Activated CD4-positive, alpha-beta T cell treated with anti-CD3 and anti-CD28 coated beads, Interleukin-2, amount 10 ng/mL, durations not matched to agents 7 days and 5 days (primary cell): Measurements from ENCODE around the gene TAS2R40. TPM values are rescaled to one million over a fixed set of nuclear protein-coding genes. Genes with fewer than 3 reads are reported as not detected.
"Not testable (repeated sequence)": the region's sequence is repeated elsewhere in the genome, so short reads cannot be mapped to it uniquely, and the experiment has no call there.

Experiments used
- CTCF ChIA-PET: fragments of 350-600 bp; sonication (Branson Sonifier 250); formaldehyde crosslinking; loops from one replicate; lab custom pipeline; 2021; ENCODE audit warnings: antibody characterized with exemption; lab: Charles Lee
- POLR2A ChIA-PET: fragments of 350-600 bp; sonication (Branson Sonifier 250); formaldehyde crosslinking; loops from one replicate; lab custom pipeline; 2021; ENCODE audit warnings: antibody characterized with exemption; lab: Charles Lee
- DNase-seq: peaks from one replicate; pipeline ENCODE4 v3.0.0-alpha.2; 2020
- H3K27ac Mint-ChIP-seq: one replicate; pipeline ENCODE4 v1.8.0; 2021; ENCODE audit warnings: mild to moderate bottlenecking, moderate library complexity, mixed read lengths
- H3K27me3 Mint-ChIP-seq: one replicate; pipeline ENCODE4 v1.8.0; 2021; ENCODE audit warnings: mixed read lengths
- H3K36me3 Mint-ChIP-seq: one replicate; pipeline ENCODE4 v1.8.0; 2021; ENCODE audit warnings: low read depth, mixed read lengths
- H3K4me1 Mint-ChIP-seq: one replicate; pipeline ENCODE4 v1.8.0; 2021; ENCODE audit warnings: mixed read lengths
- H3K4me3 Mint-ChIP-seq: one replicate; pipeline ENCODE4 v1.8.0; 2021; ENCODE audit warnings: mild to moderate bottlenecking, moderate library complexity, mixed read lengths
- H3K9me3 Mint-ChIP-seq: one replicate; pipeline ENCODE4 v1.8.0; 2021; ENCODE audit warnings: mixed read lengths
- total RNA-seq, 2 experiments: library from RNA; stranded (reverse); gene quantifications; one replicate each; pipeline ENCODE4 v1.2.3, GENCODE V29; 2021

Gene TAS2R40
- not detected for total RNA-seq

DNA sequence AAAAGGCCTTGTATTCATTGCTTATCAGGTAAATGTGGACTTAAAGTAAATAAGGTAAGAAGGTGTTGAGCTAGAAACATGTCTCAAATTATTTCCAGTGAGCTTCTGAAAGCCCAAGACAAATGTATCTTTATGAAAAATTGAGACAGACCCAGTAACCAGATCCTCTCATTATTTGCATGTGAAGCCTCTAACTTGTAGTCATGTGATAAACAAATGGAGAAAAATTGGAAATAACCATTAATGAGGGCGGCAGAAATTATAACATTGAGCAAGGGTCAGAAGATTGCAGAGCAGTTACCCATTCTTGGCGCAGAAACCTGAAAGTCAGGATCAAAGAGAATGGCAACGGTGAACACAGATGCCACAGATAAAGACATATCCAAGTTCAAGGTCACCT, at the start of gene TAS2R40:
TAS2R40 (plus strand) TSS at position 301 of the 400 bp plus-strand sequence; CDS start at position 343, 42 bp downstream.
- no peaks in the 10 kb centered on the region for H3K9me3 Mint-ChIP-seq
- H3K27ac Mint-ChIP-seq, result no peak within 1 kb of the TSS
- no peak within 1 kb of the TSS for H3K4me3 Mint-ChIP-seq
- H3K27me3 Mint-ChIP-seq, result peaks cover 33% of the 10 kb centered on the region
- no peaks in the 10 kb centered on the region for H3K4me1 Mint-ChIP-seq
- no peaks in the 10 kb centered on the region for H3K36me3 Mint-ChIP-seq
- CTCF ChIA-PET, result interaction anchor here (0.6 to 1.5 kb wide), 3 partner anchors 19 to 1114 kb away, joined by 3 to 10 read pairs (median 3); no protein-coding TSS in a partner anchor
- DNase-seq, result no peak
- POLR2A ChIA-PET, result interaction anchor here (0.7 kb wide), 1 partner anchor 47 kb away, joined by 4 read pairs; no protein-coding TSS in a partner anchor

DNA sequence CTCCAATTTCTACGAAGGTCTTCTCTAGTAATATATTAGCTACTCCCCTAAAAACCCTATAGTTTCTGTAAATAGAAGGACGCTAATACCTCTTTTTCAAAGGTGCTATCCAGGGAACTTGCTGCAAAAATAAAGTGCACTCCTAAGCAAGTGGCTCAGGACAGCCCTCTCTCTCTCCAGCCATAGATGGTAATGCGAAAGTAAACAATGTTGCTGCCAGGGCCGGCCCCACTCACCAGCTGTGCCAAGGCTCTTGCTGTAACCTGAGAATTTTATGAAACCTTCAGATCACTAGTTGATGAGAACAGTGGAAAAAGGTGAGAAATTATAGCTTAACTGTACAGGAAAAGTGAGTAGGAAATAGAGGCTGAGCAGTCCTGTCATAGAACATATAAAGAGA, 49.5 kb upstream of the TAS2R40 start:
- CTCF ChIA-PET, result no interaction called here
- DNase-seq, result no peak
- H3K36me3 Mint-ChIP-seq, result no peaks in the 10 kb centered on the region

DNA sequence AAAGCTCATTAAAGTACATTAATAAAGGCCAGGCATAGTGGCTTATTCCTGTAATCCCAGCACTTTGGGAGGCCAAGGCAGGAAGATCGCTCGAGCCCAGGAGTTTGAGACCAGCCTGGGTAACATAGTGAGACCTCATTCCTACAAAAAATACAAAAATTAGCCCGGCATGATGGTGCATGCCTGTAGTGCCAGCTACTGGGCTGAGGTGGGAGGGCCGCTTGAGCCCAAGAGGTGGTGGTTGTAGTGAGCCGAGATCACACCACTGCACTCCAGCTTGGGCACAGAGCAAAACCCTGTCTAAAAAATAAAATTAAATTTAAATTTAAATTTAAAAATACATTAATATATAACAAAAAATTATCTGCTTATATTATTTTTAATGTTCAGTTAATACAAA, 45.7 kb upstream of the TAS2R40 start:
- Mint-ChIP-seq H3K9me3 (peaks cover 9% of the 10 kb centered on the region), H3K27ac (no peak overlapping the region), H3K4me3 (no peak overlapping the region), H3K36me3 (no peaks in the 10 kb centered on the region), H3K27me3 (peaks cover 5% of the 10 kb centered on the region), H3K4me1 (no peaks in the 10 kb centered on the region)
- ChIA-PET POLR2A (no interaction called here), CTCF (no interaction called here)
- no peak for DNase-seq

More for the DNA sequence above, 49.5 kb upstream of the TAS2R40 start:
- no peak overlapping the region for H3K27ac Mint-ChIP-seq
- H3K27me3 Mint-ChIP-seq, result peaks cover 5% of the 10 kb centered on the region
- H3K4me1 Mint-ChIP-seq, result no peaks in the 10 kb centered on the region
- H3K9me3 Mint-ChIP-seq, result peaks cover 4% of the 10 kb centered on the region
- POLR2A ChIA-PET, result no interaction called here
- H3K4me3 Mint-ChIP-seq, result no peak overlapping the region

DNA sequence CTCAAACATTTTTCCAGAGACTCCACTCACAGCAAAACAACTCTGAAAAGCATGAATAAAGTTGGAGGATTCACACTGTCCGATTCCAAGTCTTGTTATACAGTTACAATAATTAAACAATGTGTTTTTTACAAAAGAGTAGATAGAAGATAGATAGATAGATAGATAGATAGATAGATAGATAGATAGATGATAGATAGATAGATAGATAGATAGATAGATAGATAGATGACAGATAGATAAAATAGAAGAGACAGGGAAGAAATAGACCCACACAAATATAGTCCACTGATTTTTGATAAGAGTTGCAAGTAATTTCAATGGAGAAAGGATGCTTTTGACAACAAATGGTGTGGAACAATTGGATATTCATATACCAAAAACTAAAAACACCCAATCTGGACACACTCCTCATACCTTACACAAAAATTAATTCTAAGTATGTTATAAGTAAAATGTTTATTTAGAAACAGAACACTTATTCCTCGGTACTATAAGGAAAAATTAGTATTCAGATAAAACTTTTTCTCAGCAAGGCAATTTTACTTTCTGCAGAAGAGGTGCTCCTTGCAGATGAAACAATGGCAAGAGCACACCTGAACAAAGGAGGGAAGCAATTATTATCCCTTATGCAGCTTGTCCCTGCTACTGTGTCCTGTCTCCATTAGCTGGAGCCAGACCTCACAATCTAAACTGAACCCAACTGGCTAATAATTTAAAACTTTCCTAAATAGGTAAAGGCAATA, 44.3 kb upstream of the TAS2R40 start:
- ChIA-PET POLR2A (no interaction called here), CTCF (no interaction called here)
- H3K9me3 Mint-ChIP-seq, result peaks cover 9% of the 10 kb centered on the region
- no peak overlapping the region for H3K27ac Mint-ChIP-seq
- no peak overlapping the region for H3K4me3 Mint-ChIP-seq
- no peak for DNase-seq
- no peaks in the 10 kb centered on the region for H3K4me1 Mint-ChIP-seq
- no peaks in the 10 kb centered on the region for H3K36me3 Mint-ChIP-seq
- H3K27me3 Mint-ChIP-seq, result peaks cover 5% of the 10 kb centered on the region

DNA sequence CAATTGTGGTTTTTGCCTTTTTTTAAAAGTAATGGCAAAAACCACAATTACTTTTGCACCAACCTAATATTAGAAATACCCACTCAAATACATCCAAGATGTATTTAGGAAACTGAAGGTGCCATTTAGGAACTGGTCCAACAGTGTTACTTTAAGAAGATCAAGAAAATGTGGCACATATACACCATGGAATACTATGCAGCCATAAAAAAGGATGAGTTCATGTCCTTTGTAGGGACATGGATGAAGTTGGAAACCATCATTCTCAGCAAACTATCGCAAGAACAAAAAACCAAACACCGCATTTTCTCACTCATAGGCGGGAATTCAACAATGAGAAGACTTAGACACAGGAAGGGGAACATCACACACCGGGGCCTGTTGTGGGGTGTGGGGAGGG, 41.1 kb upstream of the TAS2R40 start:
- H3K36me3 Mint-ChIP-seq, H3K4me1 Mint-ChIP-seq, H3K4me3 Mint-ChIP-seq, DNase-seq, H3K9me3 Mint-ChIP-seq, H3K27ac Mint-ChIP-seq, CTCF ChIA-PET, POLR2A ChIA-PET: not testable (repeated sequence)
- peaks cover 12% of the 10 kb centered on the region for H3K27me3 Mint-ChIP-seq

DNA sequence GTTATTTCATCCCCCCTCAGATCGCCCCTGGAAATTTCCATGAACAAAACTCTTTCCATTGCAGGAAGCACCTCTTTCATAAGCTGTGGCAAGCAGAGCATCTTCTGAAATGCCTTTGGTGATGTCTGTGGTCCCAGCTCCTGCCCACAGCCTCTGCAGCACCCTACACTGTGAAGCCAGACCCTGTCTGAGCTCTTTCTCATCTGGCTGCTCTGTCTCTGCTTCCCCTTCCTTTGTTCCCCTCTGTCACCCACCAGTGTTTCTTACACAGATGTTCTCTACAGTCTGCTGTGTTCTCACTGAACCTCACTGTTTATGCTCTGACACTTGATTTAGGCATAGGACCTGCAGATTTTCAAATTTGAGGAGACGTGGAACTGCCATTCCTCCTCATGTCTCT, 40.5 kb upstream of the TAS2R40 start:
- Mint-ChIP-seq H3K4me3 (no peak overlapping the region), H3K27me3 (peaks cover 15% of the 10 kb centered on the region), H3K36me3 (no peaks in the 10 kb centered on the region), H3K9me3 (peaks cover 7% of the 10 kb centered on the region), H3K27ac (no peak overlapping the region), H3K4me1 (no peaks in the 10 kb centered on the region)
- POLR2A ChIA-PET, result no interaction called here
- CTCF ChIA-PET, result no interaction called here
- DNase-seq, result no peak

DNA sequence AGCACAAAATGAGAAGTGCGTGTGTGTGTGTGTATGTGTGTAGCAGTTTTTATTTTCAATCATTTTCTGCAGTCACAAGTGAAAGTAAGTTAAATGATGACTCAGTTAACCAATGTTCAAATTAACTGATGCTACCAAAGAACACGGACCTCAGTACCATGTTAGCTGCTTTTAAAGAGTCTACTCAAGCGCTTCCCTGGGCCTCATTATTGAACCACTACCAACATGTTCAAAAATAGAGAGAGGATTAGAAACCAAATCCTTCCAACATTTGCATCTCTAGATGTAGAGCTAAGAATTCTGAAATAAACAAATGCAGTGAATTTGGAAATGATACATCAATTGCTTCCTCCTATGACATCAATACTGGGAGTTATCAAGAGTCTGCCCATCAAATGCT, 38.8 kb upstream of the TAS2R40 start, which contains the start of gene TAS2R39:
TAS2R39 (plus strand) TSS at position 396 of the 400 bp plus-strand sequence; CDS start at position 396, 0 bp downstream.
- Mint-ChIP-seq H3K27ac (no peak within 1 kb of the TSS), H3K4me1 (no peaks in the 10 kb centered on the region), H3K9me3 (peaks cover 1% of the 10 kb centered on the region), H3K27me3 (peaks cover 15% of the 10 kb centered on the region), H3K4me3 (no peak within 1 kb of the TSS), H3K36me3 (no peaks in the 10 kb centered on the region)
- DNase-seq, result no peak
- ChIA-PET CTCF (interaction anchor here (1.2 kb wide), 1 partner anchor 8 kb away, joined by 4 read pairs; no protein-coding TSS in a partner anchor), POLR2A (no interaction called here)

DNA sequence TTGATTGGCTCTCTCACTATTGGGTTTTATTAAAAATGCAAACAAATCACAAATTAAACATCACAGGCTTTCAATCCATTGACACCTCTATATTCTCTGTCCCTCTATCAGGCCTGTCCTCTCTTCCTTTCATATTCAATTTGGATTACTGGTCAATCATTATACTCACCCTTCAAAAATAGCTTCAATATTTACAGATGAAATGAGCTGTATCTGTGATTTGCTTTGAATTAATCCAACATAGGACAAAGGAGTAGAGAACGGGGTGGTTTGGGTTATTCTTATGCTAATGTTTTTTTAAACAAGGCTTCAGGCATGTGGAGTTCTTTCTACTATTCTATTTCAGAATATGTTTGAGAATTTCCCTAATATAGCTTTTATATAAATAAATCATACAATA, 36.3 kb upstream of the TAS2R40 start:
- H3K4me3 Mint-ChIP-seq, result no peak overlapping the region
- POLR2A ChIA-PET, result no interaction called here
- CTCF ChIA-PET, result interaction anchor here (0.7 kb wide), 1 partner anchor 29 kb away, joined by 3 read pairs; no protein-coding TSS in a partner anchor
- H3K36me3 Mint-ChIP-seq, result no peaks in the 10 kb centered on the region
- no peaks in the 10 kb centered on the region for H3K9me3 Mint-ChIP-seq
- H3K27me3 Mint-ChIP-seq, result peaks cover 15% of the 10 kb centered on the region
- H3K4me1 Mint-ChIP-seq, result no peaks in the 10 kb centered on the region
- no peak for DNase-seq
- no peak overlapping the region for H3K27ac Mint-ChIP-seq

DNA sequence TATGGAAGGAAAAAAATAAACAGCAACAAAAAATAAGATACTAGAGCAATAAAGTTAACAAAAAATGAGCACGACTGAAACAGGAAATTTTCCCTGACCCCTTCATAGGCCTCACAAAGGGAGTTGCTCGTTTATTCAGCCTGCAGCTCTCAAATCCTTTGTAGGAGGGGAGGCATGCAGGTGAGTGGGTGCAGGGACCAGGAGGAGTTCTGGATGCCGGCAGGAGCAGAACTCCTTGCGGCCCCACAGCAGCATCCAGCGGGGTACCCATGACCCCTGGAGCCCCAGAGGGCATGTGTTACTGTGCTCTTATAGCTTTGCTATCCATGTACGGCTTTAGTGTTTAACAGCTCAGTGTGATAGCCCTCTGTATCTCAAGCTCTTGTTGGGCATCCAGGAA, 32.8 kb upstream of the TAS2R40 start:
- Mint-ChIP-seq H3K36me3 (no peaks in the 10 kb centered on the region), H3K4me1 (no peaks in the 10 kb centered on the region), H3K9me3 (no peaks in the 10 kb centered on the region), H3K27ac (no peak overlapping the region), H3K27me3 (peaks cover 12% of the 10 kb centered on the region), H3K4me3 (no peak overlapping the region)
- ChIA-PET POLR2A (no interaction called here), CTCF (interaction anchor here (0.6 kb wide), 1 partner anchor 226 kb away, joined by 4 read pairs; no protein-coding TSS in a partner anchor)
- DNase-seq, result no peak

DNA sequence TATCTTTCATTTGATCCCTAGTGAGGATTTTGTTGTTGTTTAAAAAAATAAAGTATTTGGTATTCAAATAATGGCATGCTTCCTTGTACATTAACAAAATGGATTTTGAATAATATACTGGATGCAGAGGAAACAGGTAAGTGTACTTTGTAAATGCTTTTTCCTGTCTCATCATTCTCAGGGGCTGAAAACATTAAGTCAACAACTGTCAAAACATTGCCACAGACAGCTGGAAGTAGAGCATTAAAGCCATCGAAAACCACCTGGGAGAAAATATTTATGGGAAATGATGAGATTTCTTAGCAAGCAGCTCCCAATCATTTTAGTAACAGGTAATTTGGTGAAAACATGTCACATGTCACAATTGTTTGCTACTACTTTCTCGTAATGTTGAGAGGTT, 28.0 kb upstream of the TAS2R40 start:
- peaks cover 12% of the 10 kb centered on the region for H3K27me3 Mint-ChIP-seq
- no peaks in the 10 kb centered on the region for H3K4me1 Mint-ChIP-seq
- ChIA-PET CTCF (no interaction called here), POLR2A (no interaction called here)
- no peak overlapping the region for H3K27ac Mint-ChIP-seq
- H3K36me3 Mint-ChIP-seq, result no peaks in the 10 kb centered on the region
- DNase-seq, result no peak
- H3K4me3 Mint-ChIP-seq, result no peak overlapping the region
- no peaks in the 10 kb centered on the region for H3K9me3 Mint-ChIP-seq

DNA sequence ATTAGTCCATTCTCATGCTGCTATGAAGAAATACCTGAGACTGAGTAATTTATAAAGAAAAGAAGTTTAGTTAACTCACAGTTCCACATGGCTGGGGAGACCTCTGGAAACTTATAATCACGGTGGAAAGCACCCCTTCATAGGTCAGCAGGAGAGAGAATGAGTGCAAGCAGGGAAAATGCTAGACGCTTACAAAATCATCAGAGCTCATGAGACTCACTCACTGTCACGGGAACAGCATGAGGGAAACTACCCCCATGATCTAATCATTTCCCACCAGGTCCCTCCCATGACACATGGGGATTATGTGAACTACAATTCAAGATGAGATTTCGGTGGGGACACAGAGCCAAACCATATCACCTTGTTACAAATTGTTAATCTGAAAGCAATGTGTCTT, 22.8 kb upstream of the TAS2R40 start:
- ChIA-PET CTCF (no interaction called here), POLR2A (no interaction called here)
- no peak for DNase-seq
- no peaks in the 10 kb centered on the region for H3K4me1 Mint-ChIP-seq
- H3K4me3 Mint-ChIP-seq, result no peak overlapping the region
- H3K9me3 Mint-ChIP-seq, result no peaks in the 10 kb centered on the region
- no peaks in the 10 kb centered on the region for H3K36me3 Mint-ChIP-seq
- peaks cover 25% of the 10 kb centered on the region for H3K27me3 Mint-ChIP-seq
- no peak overlapping the region for H3K27ac Mint-ChIP-seq

DNA sequence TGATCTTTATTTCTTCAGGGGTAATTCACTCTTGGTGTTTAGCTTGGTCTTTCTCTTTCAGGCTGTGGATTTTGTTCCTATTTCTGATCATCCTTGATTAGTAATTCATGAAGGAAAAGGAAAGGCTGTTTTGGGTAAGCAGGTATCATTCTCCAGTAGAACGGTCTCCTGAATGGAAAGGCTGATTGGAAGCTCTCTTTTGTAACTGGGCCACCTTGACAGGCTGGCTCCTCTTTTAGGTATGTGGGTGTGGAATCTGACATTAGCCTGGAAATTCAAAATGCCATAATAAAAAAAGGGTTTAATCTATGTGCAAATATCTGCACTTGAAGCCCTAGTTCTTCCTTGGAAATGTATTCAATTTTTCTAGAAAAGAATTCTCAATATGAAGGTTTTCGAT, 19.7 kb upstream of the TAS2R40 start:
- H3K4me3 Mint-ChIP-seq, result no peak overlapping the region
- H3K27me3 Mint-ChIP-seq, result peaks cover 32% of the 10 kb centered on the region
- CTCF ChIA-PET, result no interaction called here
- no peaks in the 10 kb centered on the region for H3K36me3 Mint-ChIP-seq
- POLR2A ChIA-PET, result no interaction called here
- DNase-seq, result no peak
- peaks cover 16% of the 10 kb centered on the region for H3K4me1 Mint-ChIP-seq
- H3K9me3 Mint-ChIP-seq, result no peaks in the 10 kb centered on the region
- H3K27ac Mint-ChIP-seq, result no peak overlapping the region

DNA sequence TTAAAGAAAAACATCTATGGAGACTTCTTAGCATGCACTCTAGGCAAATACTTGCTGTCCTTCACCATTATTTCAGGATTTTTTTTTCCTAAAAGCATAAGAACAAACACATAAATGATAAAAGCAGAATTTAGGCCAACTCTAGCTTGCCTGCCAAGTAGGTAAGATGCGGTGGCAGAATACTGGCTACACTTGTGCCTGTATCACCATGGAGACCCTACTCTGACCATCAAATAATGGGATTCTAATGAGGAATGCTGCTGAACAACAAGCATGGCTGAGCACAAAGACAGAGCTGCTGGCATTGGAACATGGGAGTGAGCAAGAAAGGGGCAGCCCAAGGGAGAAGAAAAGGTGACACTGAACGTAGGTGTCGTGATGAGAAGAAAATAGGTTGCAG, 18.5 kb upstream of the TAS2R40 start:
- Mint-ChIP-seq H3K4me1 (peaks cover 16% of the 10 kb centered on the region), H3K27ac (no peak overlapping the region), H3K4me3 (no peak overlapping the region), H3K27me3 (peaks cover 25% of the 10 kb centered on the region), H3K9me3 (no peaks in the 10 kb centered on the region), H3K36me3 (no peaks in the 10 kb centered on the region)
- ChIA-PET POLR2A (no interaction called here), CTCF (interaction anchor here (0.9 to 4.0 kb wide), 3 partner anchors 11 to 45 kb away, joined by 3 to 18 read pairs (median 3); no protein-coding TSS in a partner anchor)
- DNase-seq, result no peak
